ENCODE data around the gene PPP3R2.
"Not testable (repeated sequence)": the region's sequence is repeated elsewhere in the genome, so short reads cannot be mapped to it uniquely, and the experiment has no call there.

Gene PPP3R2

DNA sequence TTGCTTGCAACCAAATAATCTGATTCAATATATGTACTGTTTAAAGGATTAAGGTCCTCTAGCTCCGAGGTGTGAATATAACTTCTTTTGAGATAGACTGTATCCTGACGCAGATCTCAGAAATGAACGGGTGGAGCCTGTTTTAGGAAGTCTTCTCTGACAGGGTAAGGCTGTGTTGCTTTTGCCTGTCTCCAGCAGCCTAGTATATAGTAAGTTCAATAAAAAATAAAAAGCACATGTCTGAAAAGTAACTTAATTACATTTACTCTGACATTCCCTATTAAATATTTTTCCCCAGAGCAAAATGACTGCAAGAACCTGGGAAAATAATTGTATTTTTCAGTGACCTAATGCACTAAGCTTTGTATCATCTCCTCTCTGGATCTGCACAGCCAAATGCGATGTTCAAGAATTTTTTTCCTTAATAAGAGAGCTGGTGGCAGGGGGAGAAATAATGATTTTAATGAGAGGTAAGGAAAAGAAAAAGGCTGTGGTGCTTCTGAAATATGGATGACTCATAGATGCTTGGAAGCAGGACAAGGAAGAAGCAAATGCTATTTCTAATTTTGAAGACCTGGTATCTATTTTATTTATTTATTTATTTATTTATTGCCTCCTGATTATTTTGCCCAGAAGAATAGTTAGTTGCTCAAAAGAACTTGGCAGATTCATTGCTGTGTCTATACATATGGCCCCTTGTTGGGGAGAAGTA is 7.3 kb downstream of the PPP3R2 start:
- no peak for DNase-seq

DNA sequence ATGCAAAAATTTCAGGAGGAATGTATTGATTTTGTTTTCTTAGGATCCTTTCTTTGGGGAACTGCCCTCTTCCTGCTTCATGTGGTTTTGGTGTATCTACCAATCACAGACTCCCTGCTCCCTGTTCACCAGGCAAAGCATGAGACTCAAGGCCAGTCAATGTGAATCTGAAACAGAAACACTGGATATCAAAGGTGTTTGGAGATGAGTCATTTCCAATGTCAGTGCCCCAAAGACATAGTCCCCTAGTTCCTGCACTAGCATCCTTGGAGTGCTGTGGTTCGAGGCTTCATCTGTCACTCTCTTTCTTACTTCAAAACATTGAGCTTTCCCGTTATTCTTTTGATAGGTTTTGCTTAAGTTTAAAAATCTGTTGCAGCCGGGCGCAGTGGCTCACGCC is 8.1 kb downstream of the PPP3R2 start:
- DNase-seq: no peak

GRCh38 chr9:101585740-101586139 is 9.0 kb downstream of the PPP3R2 start:
- DNase-seq: no peak

- no peak for DNase-seq
Observed at GRCh38 chr9:101582553-101582952, 12.2 kb downstream of the PPP3R2 start.

DNA sequence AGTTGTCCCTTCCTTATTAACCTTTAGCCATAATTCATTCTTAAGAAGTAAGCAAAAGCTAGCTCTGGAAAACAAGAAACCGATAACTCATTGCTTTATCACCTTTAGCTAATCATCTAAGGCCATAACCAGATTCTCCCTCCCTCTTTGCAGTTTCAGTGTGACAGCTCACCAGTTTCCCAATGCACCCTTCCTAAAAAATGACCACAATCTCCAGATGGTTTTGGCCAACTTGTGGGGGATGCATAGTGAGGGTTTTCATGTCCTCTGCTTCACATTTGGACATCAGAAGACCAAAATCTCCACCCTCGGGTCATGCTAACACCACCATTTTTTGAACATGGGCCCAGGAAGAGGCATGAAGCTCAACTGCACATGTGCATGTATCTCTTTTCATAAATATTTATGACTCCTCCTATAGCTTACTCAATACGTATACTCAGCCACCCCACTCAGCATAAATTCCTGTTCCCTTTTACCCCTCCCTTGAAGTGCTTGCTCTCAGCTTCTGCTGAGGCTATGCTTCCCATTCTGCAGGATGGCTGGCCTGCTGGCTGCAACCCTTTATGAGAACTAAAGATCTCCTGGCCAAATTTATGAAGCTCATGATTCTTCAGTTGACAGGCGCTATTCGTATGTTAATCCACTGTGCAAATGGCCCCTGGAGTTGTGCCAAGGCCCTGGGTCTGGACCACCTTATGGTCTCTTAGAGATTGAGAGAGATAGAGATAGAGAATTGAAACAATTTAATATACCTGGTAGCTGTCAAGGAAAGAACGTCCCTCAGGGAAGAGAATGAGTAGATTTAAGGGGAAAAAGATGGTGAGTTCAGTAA is 14.8 kb downstream of the PPP3R2 start:
- DNase-seq: no peak

GRCh38 chr9:101578378-101578777 is 16.4 kb downstream of the PPP3R2 start:
- DNase-seq: no peak

GRCh38 chr9:101574731-101575333 is 19.9 kb downstream of the PPP3R2 start:
- no peak for DNase-seq

DNA sequence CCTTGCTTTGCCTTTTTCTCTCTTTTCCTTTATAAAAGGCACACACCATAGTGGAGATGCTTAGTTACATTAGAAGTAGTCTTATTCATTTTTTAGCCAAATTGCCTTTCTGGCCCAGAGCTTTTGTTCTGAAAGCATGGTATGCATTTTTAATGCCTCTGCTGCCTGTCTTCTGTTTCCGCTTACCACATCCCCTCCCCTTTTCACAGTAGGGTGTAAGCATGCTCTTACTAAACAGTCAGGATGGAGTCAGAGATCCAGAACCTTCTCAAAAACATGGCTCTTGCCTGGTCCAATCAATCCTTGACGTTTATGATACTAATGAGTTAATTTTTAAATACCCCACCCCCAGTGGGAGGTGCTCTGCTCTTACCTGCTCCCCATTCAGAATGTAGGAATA is 22.5 kb downstream of the PPP3R2 start:
- no peak for DNase-seq

- no peak for DNase-seq
Observed at GRCh38 chr9:101571114-101571513, 23.7 kb downstream of the PPP3R2 start.

- DNase-seq: no peak
Observed at GRCh38 chr9:101569741-101570501, 24.8 kb downstream of the PPP3R2 start.

DNA sequence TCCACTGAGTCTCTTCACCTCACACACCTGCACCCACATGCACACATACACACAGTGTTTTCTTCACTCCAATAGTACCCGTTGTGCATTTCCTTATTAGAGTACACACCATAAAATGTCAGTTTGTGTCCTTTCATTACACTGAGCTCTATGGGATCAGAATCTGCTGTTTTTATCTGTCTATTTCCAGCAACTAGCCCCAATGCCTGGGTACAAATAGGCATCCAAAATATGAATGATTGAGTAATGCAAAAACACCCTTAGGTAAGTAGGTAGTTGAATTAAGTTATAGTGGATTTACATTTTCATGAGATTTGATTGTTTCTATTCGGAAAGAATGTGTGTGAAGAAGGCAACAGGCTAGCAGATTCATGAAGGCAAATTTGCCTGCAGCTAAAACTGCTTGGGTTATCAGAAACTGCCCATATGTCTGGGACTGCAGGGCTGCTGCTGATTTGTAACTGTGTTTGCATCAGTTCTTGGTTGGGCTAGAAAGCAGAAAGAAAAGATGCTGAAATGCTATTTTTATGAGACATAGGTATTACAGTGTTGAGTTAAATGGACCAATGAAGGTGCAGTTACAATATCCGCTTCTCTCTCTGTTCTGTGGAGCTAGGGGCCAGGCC is 26.9 kb downstream of the PPP3R2 start:
- no peak for DNase-seq

GRCh38 chr9:101566904-101567724 is 27.7 kb downstream of the PPP3R2 start:
- peak; percentile 29 to 37 for DNase-seq

GRCh38 chr9:101564252-101564651 is 30.5 kb downstream of the PPP3R2 start:
- no peak for DNase-seq

DNA sequence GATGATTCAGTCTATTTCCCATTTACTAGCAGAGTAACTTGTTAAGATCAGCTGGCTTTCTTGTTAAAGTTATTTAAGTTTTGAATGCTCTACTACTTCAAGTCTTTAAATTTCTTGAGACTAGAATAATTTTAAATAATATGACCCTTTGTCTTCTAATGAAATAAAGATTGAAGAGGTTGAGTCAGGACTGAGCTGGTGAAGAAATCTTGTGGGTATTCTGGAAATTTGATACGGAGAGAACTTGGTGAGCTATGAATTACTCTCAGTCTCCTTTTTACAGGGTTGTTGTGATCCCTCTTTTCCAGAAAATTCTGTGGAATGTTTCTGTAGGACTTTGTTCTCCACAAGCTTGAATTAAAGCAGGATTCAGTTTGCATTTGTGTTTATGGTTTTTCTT is 31.8 kb downstream of the PPP3R2 start:
- no peak for DNase-seq

GRCh38 chr9:101561740-101562139 is 33.0 kb downstream of the PPP3R2 start:
- no peak for DNase-seq

DNA sequence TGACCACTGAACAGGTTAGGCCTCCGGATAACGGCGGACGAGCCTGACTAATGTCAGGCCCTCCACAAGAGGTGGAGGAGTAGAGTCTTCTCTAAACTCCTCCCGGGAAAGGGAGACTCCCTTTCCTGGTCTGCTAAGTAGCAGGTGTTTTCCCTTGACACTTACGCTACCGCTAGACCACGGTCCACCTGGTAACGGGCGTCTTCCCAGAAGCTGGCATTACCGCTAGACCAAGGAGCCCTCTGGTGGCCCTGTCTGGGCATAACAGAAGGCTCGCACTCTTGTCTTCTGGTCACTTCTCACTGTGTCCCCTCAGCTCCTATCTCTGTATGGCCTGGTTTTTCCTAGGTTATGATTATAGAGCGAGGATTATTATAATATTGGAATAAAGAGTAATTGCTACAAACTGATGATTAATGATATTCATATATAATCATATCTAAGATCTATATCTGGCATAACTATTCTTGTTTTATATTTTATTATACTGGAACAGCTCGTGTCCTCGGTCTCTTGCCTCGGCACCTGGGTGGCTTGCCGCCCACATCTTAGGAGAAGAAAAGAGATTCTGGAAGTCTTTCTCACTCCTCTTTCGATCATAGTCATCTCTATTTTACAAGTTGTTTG is 45.2 kb downstream of the PPP3R2 start:
- not testable (repeated sequence) for DNase-seq

- no peak for DNase-seq
Observed at GRCh38 chr9:101543098-101543735, 51.6 kb downstream of the PPP3R2 start.
